Natural killer cell treated with Interleukin-12 subunit alpha and Interleukin-12 subunit beta and Interleukin-15 and Interleukin-18, amount 100 ng/mL, for 72 hours (primary cell): ENCODE data around the gene GAS6. TPM values are rescaled to one million over a fixed set of nuclear protein-coding genes. Genes with fewer than 3 reads are reported as not detected.

Source experiments
- ATAC-seq, 2 donors: fragments of 150-1000 bp; cut with Tn5 transposase in 1 of 2; sonication (Bioruptor Pico), chemical (Tn5 transposase) in 1 of 2; 2 replicates each; pipeline ENCODE4 v1.10.0; 2021
- DNase-seq: peaks from one replicate; pipeline ENCODE4 v3.0.0; 2022; ENCODE audit warnings: low spot score
- H3K27ac Mint-ChIP-seq, 2 donors: 1 replicate in 1 of 2; 2 replicates in 1 of 2; pipeline ENCODE4 v1.8.0; 2022; ENCODE audit warnings: mixed read lengths in 2 of 2, mild to moderate bottlenecking in 1 of 2, moderate library complexity in 1 of 2
- H3K27me3 Mint-ChIP-seq, 2 donors: 1 replicate in 1 of 2; 2 replicates in 1 of 2; pipeline ENCODE4 v1.8.0; 2022; ENCODE audit warnings: mixed read lengths in 2 of 2
- H3K36me3 Mint-ChIP-seq: one replicate; pipeline ENCODE4 v1.8.0; 2022; ENCODE audit warnings: mixed read lengths
- H3K4me1 Mint-ChIP-seq, 2 donors: 1 replicate in 1 of 2; 2 replicates in 1 of 2; pipeline ENCODE4 v1.8.0; 2022; ENCODE audit warnings: low read depth in 2 of 2, mixed read lengths in 2 of 2, mild to moderate bottlenecking in 1 of 2
- H3K4me3 Mint-ChIP-seq: one replicate; pipeline ENCODE4 v1.8.0; 2022; ENCODE audit warnings: mixed read lengths
- H3K9me3 Mint-ChIP-seq: 2 replicates; pipeline ENCODE4 v1.8.0; 2022; ENCODE audit warnings: mixed read lengths
- total RNA-seq, 2 donors: library from RNA; stranded (reverse); gene quantifications; one replicate each; pipeline ENCODE4 v1.2.3, GENCODE V29; 2022

Gene GAS6
- total RNA-seq, 2 donors from 2014 or later = 0.45 TPM; not detected in 1

GRCh38 chr13:113882716-113883115, 18.8 kb upstream of the GAS6 start:
- Mint-ChIP-seq H3K9me3 (no peaks in the 10 kb centered on the region), H3K27ac (peak overlapping the region in 1 of 2 donors; percentile 18), H3K27me3 (peaks cover 10 to 16% of the 10 kb centered on the region in 2 donors), H3K4me1 (peaks cover 20 to 27% of the 10 kb centered on the region in 2 donors), H3K36me3 (no peaks in the 10 kb centered on the region), H3K4me3 (no peak overlapping the region)
- DNase-seq = no peak
- ATAC-seq = no peak

- Mint-ChIP-seq H3K9me3 (no peaks in the 10 kb centered on the region), H3K4me3 (no peak overlapping the region)
- no peak for ATAC-seq
These were observed 18.4 kb upstream of the GAS6 start for GRCh38 chr13:113882267-113882630.

GRCh38 chr13:113881614-113882266, 17.9 kb upstream of the GAS6 start:
- Mint-ChIP-seq H3K4me1 (peaks cover 20 to 27% of the 10 kb centered on the region in 2 donors), H3K27ac (no peak overlapping the region), H3K36me3 (no peaks in the 10 kb centered on the region), H3K9me3 (no peaks in the 10 kb centered on the region), H3K4me3 (peak overlapping the region; percentile 50), H3K27me3 (peaks cover 7 to 14% of the 10 kb centered on the region in 2 donors)
- ATAC-seq (no peak), DNase-seq (no peak)

More at GRCh38 chr13:113882267-113882630, 18.4 kb upstream of the GAS6 start:
- Mint-ChIP-seq H3K27me3 (peaks cover 7 to 14% of the 10 kb centered on the region in 2 donors), H3K27ac (no peak overlapping the region), H3K36me3 (no peaks in the 10 kb centered on the region), H3K4me1 (peaks cover 20 to 27% of the 10 kb centered on the region in 2 donors)
- no peak for DNase-seq

- Mint-ChIP-seq H3K9me3 (no peaks in the 10 kb centered on the region), H3K4me3 (peak overlapping the region; percentile 50), H3K27me3 (peaks cover 3 to 10% of the 10 kb centered on the region in 2 donors), H3K27ac (no peak overlapping the region), H3K4me1 (peaks cover 20 to 29% of the 10 kb centered on the region in 2 donors), H3K36me3 (no peaks in the 10 kb centered on the region)
- ATAC-seq = peak; percentile 60 to 77
- no peak for DNase-seq
These were observed 17.1 kb upstream of the GAS6 start for GRCh38 chr13:113880651-113881611.

GRCh38 chr13:113879494-113880360, 15.9 kb upstream of the GAS6 start:
- ATAC-seq (no peak), DNase-seq (no peak)
- H3K4me1 Mint-ChIP-seq = peaks cover 20 to 32% of the 10 kb centered on the region in 2 donors
- H3K36me3 Mint-ChIP-seq = no peaks in the 10 kb centered on the region
- H3K4me3 Mint-ChIP-seq = no peak overlapping the region
- H3K9me3 Mint-ChIP-seq = no peaks in the 10 kb centered on the region
- peak overlapping the region in 1 of 2 donors; percentile 62 for H3K27ac Mint-ChIP-seq
- H3K27me3 Mint-ChIP-seq = peaks cover 0 to 5% of the 10 kb centered on the region in 2 donors

- H3K27me3 Mint-ChIP-seq = peaks cover 0 to 4% of the 10 kb centered on the region in 2 donors
- H3K36me3 Mint-ChIP-seq = no peaks in the 10 kb centered on the region
- no peaks in the 10 kb centered on the region for H3K9me3 Mint-ChIP-seq
- H3K4me1 Mint-ChIP-seq = peaks cover 20 to 32% of the 10 kb centered on the region in 2 donors
- no peak for ATAC-seq
- H3K4me3 Mint-ChIP-seq = no peak overlapping the region
- no peak for DNase-seq
- no peak overlapping the region for H3K27ac Mint-ChIP-seq
These were observed 15.1 kb upstream of the GAS6 start for GRCh38 chr13:113879017-113879416.

- Mint-ChIP-seq H3K4me3 (no peak overlapping the region), H3K27me3 (peaks cover 9 to 10% of the 10 kb centered on the region in 2 donors), H3K9me3 (no peaks in the 10 kb centered on the region), H3K36me3 (no peaks in the 10 kb centered on the region), H3K27ac (peak overlapping the region; percentile 68 to 87), H3K4me1 (peaks cover 17 to 24% of the 10 kb centered on the region in 2 donors)
- DNase-seq (no peak), ATAC-seq (no peak)
These were observed 13.5 kb upstream of the GAS6 start for GRCh38 chr13:113877149-113877990.

- ATAC-seq (peak in 1 of 2 donors; percentile 65), DNase-seq (no peak)
- Mint-ChIP-seq H3K36me3 (no peaks in the 10 kb centered on the region), H3K27ac (peak overlapping the region; percentile 68 to 87), H3K27me3 (peaks cover 12 to 19% of the 10 kb centered on the region in 2 donors), H3K9me3 (no peaks in the 10 kb centered on the region), H3K4me1 (peaks cover 10 to 19% of the 10 kb centered on the region in 2 donors), H3K4me3 (peak overlapping the region; percentile 45)
These were observed 12.7 kb upstream of the GAS6 start for GRCh38 chr13:113876346-113877148.

GRCh38 chr13:113875837-113876281, 12.0 kb upstream of the GAS6 start:
- DNase-seq = no peak
- peak in 1 of 2 donors; percentile 73 for ATAC-seq
- H3K27me3 Mint-ChIP-seq = peaks cover 14 to 23% of the 10 kb centered on the region in 2 donors
- peak overlapping the region; percentile 45 for H3K4me3 Mint-ChIP-seq
- peak overlapping the region; percentile 68 to 87 for H3K27ac Mint-ChIP-seq
- H3K9me3 Mint-ChIP-seq = no peaks in the 10 kb centered on the region
- H3K4me1 Mint-ChIP-seq = peaks cover 3 to 13% of the 10 kb centered on the region in 2 donors
- no peaks in the 10 kb centered on the region for H3K36me3 Mint-ChIP-seq

- Mint-ChIP-seq H3K9me3 (no peaks in the 10 kb centered on the region), H3K27ac (peak overlapping the region; percentile 68 to 87), H3K4me1 (peaks cover 0 to 9% of the 10 kb centered on the region in 2 donors), H3K4me3 (no peak overlapping the region), H3K36me3 (no peaks in the 10 kb centered on the region), H3K27me3 (peaks cover 14 to 23% of the 10 kb centered on the region in 2 donors)
- DNase-seq = no peak
- no peak for ATAC-seq
These were observed 11.5 kb upstream of the GAS6 start for GRCh38 chr13:113875429-113875815.

- Mint-ChIP-seq H3K9me3 (no peaks in the 10 kb centered on the region), H3K27me3 (peaks cover 11 to 23% of the 10 kb centered on the region in 2 donors), H3K27ac (no peak overlapping the region), H3K36me3 (no peaks in the 10 kb centered on the region), H3K4me3 (no peak overlapping the region), H3K4me1 (peaks cover 0 to 5% of the 10 kb centered on the region in 2 donors)
- ATAC-seq (no peak), DNase-seq (no peak)
These were observed 10.9 kb upstream of the GAS6 start for GRCh38 chr13:113874579-113875428.
